Aorta (tissue), 5 donors: ENCODE measurements around the gene CPED1. TPM values are rescaled to one million over a fixed set of nuclear protein-coding genes. Genes with fewer than 3 reads are reported as not detected.

Experiments
- ATAC-seq: fragments of 200-7000 bp; cut with Tn5 transposase; one replicate; pipeline ENCODE4 v1.9.1; 2022; ENCODE audit warnings: moderate library complexity; ENCODE audit not compliant: low FRiP score
- DNase-seq, 2 donors: peaks; one replicate each; pipeline ENCODE4 v3.0.0-alpha.2; 2020
- H3K27ac ChIP-seq, 2 donors: one replicate each; pipeline ENCODE4 v1.5.1; 2013; ENCODE audit warnings: low read length in 2 of 2, mild to moderate bottlenecking in 2 of 2, moderate library complexity in 2 of 2, control low read depth in 1 of 2, inconsistent platforms in 1 of 2, low read depth in 1 of 2
- H3K27me3 ChIP-seq, 2 donors: one replicate each; pipeline ENCODE4 v1.6.1; 2013; ENCODE audit warnings: control low read depth in 1 of 2, low read length in 1 of 2, mild to moderate bottlenecking in 1 of 2, moderate library complexity in 1 of 2; ENCODE audit not compliant: insufficient read depth in 2 of 2, control insufficient read depth in 1 of 2
- H3K36me3 ChIP-seq, 2 donors: one replicate each; pipeline ENCODE4 v1.6.1; 2013; ENCODE audit warnings: control low read depth in 1 of 2, low read length in 1 of 2, mild to moderate bottlenecking in 1 of 2; ENCODE audit not compliant: insufficient read depth in 2 of 2, control insufficient read depth in 1 of 2
- H3K4me1 ChIP-seq, 2 donors: one replicate each; pipeline ENCODE4 v1.6.1; 2013; ENCODE audit warnings: low read length in 2 of 2, control low read depth in 1 of 2, mild to moderate bottlenecking in 1 of 2, moderate library complexity in 1 of 2; ENCODE audit not compliant: insufficient read depth in 2 of 2, control insufficient read depth in 1 of 2
- H3K4me3 ChIP-seq, 2 donors: one replicate each; pipeline ENCODE4 v1.5.1; 2013; ENCODE audit warnings: low read length in 2 of 2, control low read depth in 1 of 2, mild to moderate bottlenecking in 1 of 2
- H3K9me3 ChIP-seq: one replicate; pipeline ENCODE4 v1.6.1; 2013; ENCODE audit warnings: mild to moderate bottlenecking, low read length; ENCODE audit not compliant: control insufficient read depth
- WGBS, 2 donors: extraction: QIAGEN DNeasy Blood & Tissue Kit; methylation state at CpG; one replicate each; pipeline ENCODE4 v1.1.7; 2013; 5-methylcytosine and 5-hydroxymethylcytosine counted together
- intact Hi-C, 2 donors: fragments of 100-400 bp; cut with DNase I; formaldehyde crosslinking; loops; one replicate each; pipeline versions ENCODE4 v1.14.2 to v1.15.0; 2022
- polyA plus RNA-seq, 2 donors: library from polyadenylated mRNA; stranded (reverse); fragments of 200-250 nt; gene quantifications; one replicate each; pipeline ENCODE4 v1.2.3, GENCODE V29; 2013
- total RNA-seq, 2 donors: library from RNA; stranded (reverse); fragmentation: NEBNext Ultra II Directional; extraction: Animal tissue kit (Norgen Biotek cat#: 25700); gene quantifications; one replicate each; pipeline ENCODE4 v1.2.1, GENCODE V29; 2021
- donor health status: healthy with polysubstance abuse.
- donor health status: Bipolar disorder and iron deficiency.
- donor health status: DM: no; HTN: no; CAD: no.
- donor health status: DM: no; HTN: no; CAD: no.
- donor health status: DM: yes; HTN: yes; CAD: no.

CPED1 gene
- total and polyA plus RNA-seq, 4 donors = 35.3 to 201 (median 79.0) TPM

GRCh38 chr7:121187222-121187621 is 198.7 kb downstream of the CPED1 start:
- Histone ChIP-seq H3K27ac (no peak overlapping the region), H3K36me3 (no peaks in the 10 kb centered on the region), H3K4me1 (peaks cover 0 to 2% of the 10 kb centered on the region in 2 donors), H3K27me3 (no peaks in the 10 kb centered on the region), H3K4me3 (no peak overlapping the region), H3K9me3 (no peaks in the 10 kb centered on the region)
- intact Hi-C loops = no loop called here
- ATAC-seq (no peak), DNase-seq (no peak)
- WGBS, 2 donors = 94 to 98% methylated on average over 3 of the region's 3 CpGs

GRCh38 chr7:121187676-121188075 is 199.2 kb downstream of the CPED1 start:
- DNase-seq (no peak), ATAC-seq (no peak)
- Histone ChIP-seq H3K27me3 (no peaks in the 10 kb centered on the region), H3K4me3 (no peak overlapping the region), H3K36me3 (no peaks in the 10 kb centered on the region), H3K9me3 (no peaks in the 10 kb centered on the region), H3K4me1 (peaks cover 0 to 2% of the 10 kb centered on the region in 2 donors), H3K27ac (no peak overlapping the region)
- intact Hi-C loops = no loop called here

GRCh38 chr7:121192834-121193233 is 204.3 kb downstream of the CPED1 start:
- Histone ChIP-seq H3K4me1 (peaks cover 0 to 4% of the 10 kb centered on the region in 2 donors), H3K9me3 (no peaks in the 10 kb centered on the region), H3K4me3 (no peak overlapping the region), H3K27ac (no peak overlapping the region), H3K27me3 (no peaks in the 10 kb centered on the region), H3K36me3 (no peaks in the 10 kb centered on the region)
- 90 to 91% methylated on average over 3 of the region's 3 CpGs for WGBS, 2 donors
- ATAC-seq (no peak), DNase-seq (no peak)
- intact Hi-C loops = no loop called here

- no peaks in the 10 kb centered on the region for H3K27me3 ChIP-seq
- no peak for DNase-seq
- H3K4me3 ChIP-seq = no peak overlapping the region
- no peak for ATAC-seq
- intact Hi-C loops = no loop called here
- no peak overlapping the region for H3K27ac ChIP-seq
- H3K9me3 ChIP-seq = no peaks in the 10 kb centered on the region
- H3K36me3 ChIP-seq = no peaks in the 10 kb centered on the region
- peaks cover 0 to 4% of the 10 kb centered on the region in 2 donors for H3K4me1 ChIP-seq
Measured at GRCh38 chr7:121195010-121195409, 206.5 kb downstream of the CPED1 start.

GRCh38 chr7:121195874-121196273 is 207.4 kb downstream of the CPED1 start:
- Histone ChIP-seq H3K27me3 (no peaks in the 10 kb centered on the region), H3K36me3 (no peaks in the 10 kb centered on the region), H3K4me1 (peaks cover 0 to 4% of the 10 kb centered on the region in 2 donors), H3K4me3 (no peak overlapping the region), H3K27ac (peak overlapping the region; percentile 63 to 83), H3K9me3 (no peaks in the 10 kb centered on the region)
- intact Hi-C loops = no loop called here
- DNase-seq (no peak), ATAC-seq (peak; percentile 26)
- WGBS, 2 donors = 8% methylated on average over 3 of the region's 3 CpGs

- ATAC-seq (no peak), DNase-seq (no peak)
- no peaks in the 10 kb centered on the region for H3K36me3 ChIP-seq
- no peaks in the 10 kb centered on the region for H3K9me3 ChIP-seq
- H3K27ac ChIP-seq = peak overlapping the region in 1 of 2 donors; percentile 80
- peak overlapping the region in 1 of 2 donors; percentile 18 for H3K4me3 ChIP-seq
- H3K4me1 ChIP-seq = peaks cover 0 to 4% of the 10 kb centered on the region in 2 donors
- intact Hi-C loops = no loop called here
- no peaks in the 10 kb centered on the region for H3K27me3 ChIP-seq
Measured at GRCh38 chr7:121196286-121196685, 207.8 kb downstream of the CPED1 start.

- intact Hi-C loops = no loop called here
- WGBS, 2 donors = 97 to 100% methylated on average over 3 of the region's 3 CpGs
- Histone ChIP-seq H3K9me3 (no peaks in the 10 kb centered on the region), H3K27me3 (no peaks in the 10 kb centered on the region), H3K27ac (no peak overlapping the region), H3K36me3 (peaks cover 0 to 2% of the 10 kb centered on the region in 2 donors), H3K4me1 (peaks cover 0 to 4% of the 10 kb centered on the region in 2 donors), H3K4me3 (no peak overlapping the region)
- DNase-seq (no peak), ATAC-seq (no peak)
Measured at GRCh38 chr7:121197455-121197854, 208.9 kb downstream of the CPED1 start.

GRCh38 chr7:121198502-121198901 is 210.0 kb downstream of the CPED1 start:
- Histone ChIP-seq H3K4me1 (peaks cover 0 to 4% of the 10 kb centered on the region in 2 donors), H3K36me3 (peaks cover 0 to 2% of the 10 kb centered on the region in 2 donors), H3K9me3 (no peaks in the 10 kb centered on the region), H3K27me3 (no peaks in the 10 kb centered on the region), H3K4me3 (no peak overlapping the region), H3K27ac (no peak overlapping the region)
- DNase-seq (no peak), ATAC-seq (no peak)
- intact Hi-C loops = no loop called here
- WGBS, 2 donors = 77 to 84% methylated on average over 6 of the region's 6 CpGs

- no peak overlapping the region for H3K4me3 ChIP-seq
- H3K4me1 ChIP-seq = peaks cover 0 to 2% of the 10 kb centered on the region in 2 donors
- ATAC-seq = no peak
- DNase-seq = no peak
- H3K36me3 ChIP-seq = peaks cover 0 to 2% of the 10 kb centered on the region in 2 donors
- no peak overlapping the region for H3K27ac ChIP-seq
- 98 to 100% methylated on average over 2 of the region's 2 CpGs for WGBS, 2 donors
- H3K27me3 ChIP-seq = no peaks in the 10 kb centered on the region
- intact Hi-C loops = no loop called here
- H3K9me3 ChIP-seq = no peaks in the 10 kb centered on the region
Measured at GRCh38 chr7:121202125-121202524, 213.6 kb downstream of the CPED1 start.
